GM10847 (cell line): ENCODE measurements around the gene FXR2.

Experiments
- POLR2A ChIP-seq: IDR thresholded peaks from 2 replicates; pipeline ENCODE4 v1.6.1; 2011; ENCODE audit not compliant: insufficient read length; ENCODE audit errors: extremely low read depth

Gene FXR2

DNA sequence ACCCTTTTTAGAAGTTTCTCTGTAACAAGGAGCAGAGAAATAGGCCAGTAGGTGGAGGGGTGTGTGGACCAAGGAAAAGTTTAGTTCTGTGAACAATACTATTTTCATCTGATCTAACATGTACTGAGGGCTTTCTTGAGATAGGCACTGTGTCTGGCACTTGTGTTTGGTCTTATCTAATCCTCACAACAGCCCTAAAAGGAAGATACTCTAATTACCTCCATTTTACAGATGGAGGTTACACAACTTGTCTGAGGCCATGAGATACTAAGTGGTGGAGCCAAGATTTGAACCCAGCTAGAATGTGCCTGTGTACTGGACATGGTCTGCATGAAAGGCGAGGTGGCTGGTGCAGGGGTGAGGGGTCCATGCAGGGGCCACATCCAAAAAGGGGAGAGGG is 61.3 kb downstream of the FXR2 start:
- TF ChIP-seq POLR2A, result no peak

DNA sequence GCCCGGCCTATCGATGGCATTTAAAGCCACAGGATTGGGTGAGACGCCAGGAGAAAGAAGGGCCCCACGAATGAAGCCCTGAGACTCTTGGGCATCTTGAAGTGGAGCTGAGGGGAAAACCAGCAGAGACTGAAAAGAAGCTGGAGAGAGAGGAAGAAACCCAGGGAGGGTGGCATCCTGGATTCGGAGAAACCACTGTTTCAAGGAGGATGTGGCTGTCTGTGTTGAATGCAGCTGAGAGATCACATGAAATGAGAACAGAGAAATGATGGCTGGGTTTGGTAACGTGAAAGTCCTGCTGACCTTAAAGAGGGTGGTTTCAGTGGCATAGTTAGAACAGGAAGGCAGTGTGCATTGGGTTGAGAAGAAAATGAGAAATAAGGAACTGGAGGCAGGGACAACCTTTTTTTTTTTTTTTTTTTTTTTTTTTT is 62.1 kb downstream of the FXR2 start:
- no peak for TF ChIP-seq POLR2A

GRCh38 chr17:7551396-7551795 is 63.3 kb downstream of the FXR2 start:
- no peak for TF ChIP-seq POLR2A

GRCh38 chr17:7550344-7550743 is 64.4 kb downstream of the FXR2 start:
- no peak for TF ChIP-seq POLR2A

GRCh38 chr17:7549401-7550055 is 65.2 kb downstream of the FXR2 start:
- TF ChIP-seq POLR2A, result no peak

- peak; percentile 52 for TF ChIP-seq POLR2A
Observed at GRCh38 chr17:7548585-7549400, 65.9 kb downstream of the FXR2 start, which contains the start of gene TNFSF12. TSS of gene TNFSF12 (plus strand) at chr17:7549058. CDS start at chr17:7549154, 96 bp downstream.

DNA sequence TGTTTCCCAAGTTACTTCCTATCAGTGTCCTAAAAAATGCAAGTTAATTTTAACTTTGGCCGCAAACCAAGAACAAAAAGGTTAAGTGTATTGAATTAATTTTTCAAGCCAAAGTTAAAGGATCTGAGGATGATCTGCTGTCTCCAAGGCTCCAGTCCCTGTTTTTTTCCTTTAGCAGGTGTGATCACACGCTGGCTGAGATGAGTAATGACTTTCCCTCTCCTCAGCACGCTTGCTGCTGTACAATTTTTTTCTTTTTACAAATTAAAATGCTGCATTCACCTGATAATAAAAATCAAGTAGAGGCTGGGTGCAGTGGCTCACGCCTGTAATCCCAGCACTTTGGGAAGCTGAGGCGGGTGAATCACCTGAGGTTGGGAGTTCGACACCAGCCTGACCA is 69.8 kb downstream of the FXR2 start:
- no peak for TF ChIP-seq POLR2A
